Endothelial cell of umbilical vein (primary cell): ENCODE data around the gene KANSL1.

Experiments
- EZH2 ChIP-seq: IDR thresholded peaks from 2 replicates; pipeline ENCODE4 v1.6.1; 2012; ENCODE audit warnings: borderline replicate concordance, low read depth, mild to moderate bottlenecking, moderate library complexity, low read length, inconsistent platforms; ENCODE audit not compliant: severe bottlenecking
- GATA2 ChIP-seq: IDR thresholded peaks from 2 replicates; pipeline ENCODE4 v1.7.0; 2011; ENCODE audit warnings: low read depth, mild to moderate bottlenecking, moderate library complexity, mixed read lengths, low read length; ENCODE audit not compliant: insufficient read length, insufficient read depth
- MAX ChIP-seq: IDR thresholded peaks from 2 replicates; pipeline ENCODE4 v1.6.1; 2011; ENCODE audit not compliant: insufficient read depth, insufficient read length
- POLR2A ChIP-seq: IDR thresholded peaks from 2 replicates; pipeline ENCODE4 v1.6.1; 2012; ENCODE audit warnings: low read depth, mild to moderate bottlenecking, control low read depth, low read length
- TF ChIP-seq, protein P1 (sequence below), 2 donors: IDR thresholded peaks; 1 replicate in 1 of 2; 2 replicates in 1 of 2; pipeline ENCODE4 v1.5.1; 2011; ENCODE audit warnings: low read length in 2 of 2, mild to moderate bottlenecking in 2 of 2, moderate library complexity in 2 of 2, control low read depth in 1 of 2, inconsistent platforms in 1 of 2, low read depth in 1 of 2; ENCODE audit not compliant: insufficient read depth in 1 of 2; ENCODE audit errors: extremely low read depth in 1 of 2

DNA sequence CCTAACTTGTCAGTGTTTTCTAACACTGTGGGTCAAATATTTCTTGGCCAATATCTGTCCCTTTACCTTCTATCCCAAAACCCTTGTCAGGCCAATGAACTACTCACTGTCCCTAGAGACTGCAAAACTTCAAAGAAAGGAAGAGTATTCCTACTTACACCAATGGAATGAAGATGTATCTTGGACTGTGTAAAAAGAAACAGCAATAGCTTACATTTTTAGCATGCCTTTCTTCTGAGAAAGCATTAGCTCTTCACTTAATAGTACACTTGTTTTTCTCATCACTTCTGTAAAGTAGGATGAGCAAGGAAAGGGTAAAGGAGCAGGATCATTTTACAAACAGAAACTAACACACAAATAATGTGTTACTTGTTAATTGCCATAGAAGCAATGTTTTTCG, 120.2 kb downstream of the KANSL1 start:
- TF ChIP-seq, protein P1, sequence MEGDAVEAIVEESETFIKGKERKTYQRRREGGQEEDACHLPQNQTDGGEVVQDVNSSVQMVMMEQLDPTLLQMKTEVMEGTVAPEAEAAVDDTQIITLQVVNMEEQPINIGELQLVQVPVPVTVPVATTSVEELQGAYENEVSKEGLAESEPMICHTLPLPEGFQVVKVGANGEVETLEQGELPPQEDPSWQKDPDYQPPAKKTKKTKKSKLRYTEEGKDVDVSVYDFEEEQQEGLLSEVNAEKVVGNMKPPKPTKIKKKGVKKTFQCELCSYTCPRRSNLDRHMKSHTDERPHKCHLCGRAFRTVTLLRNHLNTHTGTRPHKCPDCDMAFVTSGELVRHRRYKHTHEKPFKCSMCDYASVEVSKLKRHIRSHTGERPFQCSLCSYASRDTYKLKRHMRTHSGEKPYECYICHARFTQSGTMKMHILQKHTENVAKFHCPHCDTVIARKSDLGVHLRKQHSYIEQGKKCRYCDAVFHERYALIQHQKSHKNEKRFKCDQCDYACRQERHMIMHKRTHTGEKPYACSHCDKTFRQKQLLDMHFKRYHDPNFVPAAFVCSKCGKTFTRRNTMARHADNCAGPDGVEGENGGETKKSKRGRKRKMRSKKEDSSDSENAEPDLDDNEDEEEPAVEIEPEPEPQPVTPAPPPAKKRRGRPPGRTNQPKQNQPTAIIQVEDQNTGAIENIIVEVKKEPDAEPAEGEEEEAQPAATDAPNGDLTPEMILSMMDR (IDR thresholded peaks at IDR 0.05; ENCODE audit: extremely low read depth in 1 of 2, insufficient read depth in 1 of 2, low read depth in 1 of 2, low read length in 2 of 2), result no peak
- TF ChIP-seq GATA2 (no peak), MAX (no peak), EZH2 (no peak), POLR2A (no peak)
